ENCODE results near the gene ATP10A.

The ATP10A gene

GRCh38 chr15:25767356-25768151, 95.6 kb downstream of the ATP10A start:
- TF ChIP-seq, protein P1, sequence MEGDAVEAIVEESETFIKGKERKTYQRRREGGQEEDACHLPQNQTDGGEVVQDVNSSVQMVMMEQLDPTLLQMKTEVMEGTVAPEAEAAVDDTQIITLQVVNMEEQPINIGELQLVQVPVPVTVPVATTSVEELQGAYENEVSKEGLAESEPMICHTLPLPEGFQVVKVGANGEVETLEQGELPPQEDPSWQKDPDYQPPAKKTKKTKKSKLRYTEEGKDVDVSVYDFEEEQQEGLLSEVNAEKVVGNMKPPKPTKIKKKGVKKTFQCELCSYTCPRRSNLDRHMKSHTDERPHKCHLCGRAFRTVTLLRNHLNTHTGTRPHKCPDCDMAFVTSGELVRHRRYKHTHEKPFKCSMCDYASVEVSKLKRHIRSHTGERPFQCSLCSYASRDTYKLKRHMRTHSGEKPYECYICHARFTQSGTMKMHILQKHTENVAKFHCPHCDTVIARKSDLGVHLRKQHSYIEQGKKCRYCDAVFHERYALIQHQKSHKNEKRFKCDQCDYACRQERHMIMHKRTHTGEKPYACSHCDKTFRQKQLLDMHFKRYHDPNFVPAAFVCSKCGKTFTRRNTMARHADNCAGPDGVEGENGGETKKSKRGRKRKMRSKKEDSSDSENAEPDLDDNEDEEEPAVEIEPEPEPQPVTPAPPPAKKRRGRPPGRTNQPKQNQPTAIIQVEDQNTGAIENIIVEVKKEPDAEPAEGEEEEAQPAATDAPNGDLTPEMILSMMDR (IDR thresholded peaks at IDR 0.05; ENCODE audit: insufficient read depth, low read depth, low read length, missing control alignments): no peak
- no peak overlapping the region for H3K4me3 ChIP-seq (ENCODE audit: low read depth, low read length)
- no peak for DNase-seq (ENCODE audit: low read depth)

GRCh38 chr15:25766417-25766816, 96.7 kb downstream of the ATP10A start:
- no peak overlapping the region for H3K4me3 ChIP-seq (ENCODE audit: low read depth, low read length)
- no peak for DNase-seq (ENCODE audit: low read depth)
- TF ChIP-seq, protein P1 (IDR thresholded peaks at IDR 0.05; ENCODE audit: insufficient read depth, low read depth, low read length, missing control alignments): no peak

DNA sequence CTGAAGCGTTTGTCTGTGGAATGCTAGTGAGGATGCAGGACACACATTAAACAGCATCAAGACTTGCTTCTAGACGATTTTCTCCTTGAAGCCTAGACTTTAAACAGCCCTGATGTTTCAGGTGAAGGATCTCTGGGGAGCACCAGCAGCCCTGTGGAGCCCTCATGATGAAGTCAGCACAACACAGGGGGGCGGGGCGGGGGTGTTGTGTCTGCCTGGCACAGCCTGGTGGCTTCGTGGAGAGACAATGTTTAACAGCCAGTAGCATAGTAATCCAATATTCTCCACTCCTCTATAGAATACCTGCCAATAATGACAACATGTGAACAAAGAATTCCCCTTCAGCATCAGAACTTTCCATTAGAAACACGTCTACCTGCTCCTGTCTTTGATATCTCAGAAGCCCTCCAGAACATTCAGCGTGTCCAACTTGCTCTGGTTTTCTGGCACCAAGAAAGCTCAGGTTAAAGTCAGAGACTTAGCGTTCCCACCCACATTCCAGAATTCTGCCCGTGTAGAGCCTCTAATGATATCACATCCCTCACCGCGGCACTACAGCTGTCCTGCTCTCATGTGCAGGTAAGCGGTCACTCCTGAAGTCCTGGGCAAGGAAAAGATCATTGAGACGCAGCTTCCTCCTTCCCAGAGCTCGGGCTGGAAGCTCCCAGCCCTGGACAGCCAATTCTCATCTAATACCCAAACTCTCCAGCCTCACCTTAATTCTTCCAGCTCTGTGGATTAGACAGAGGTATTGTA, 98.0 kb downstream of the ATP10A start:
- DNase-seq (ENCODE audit: low read depth): no peak
- TF ChIP-seq, protein P1 (IDR thresholded peaks at IDR 0.05; ENCODE audit: insufficient read depth, low read depth, low read length, missing control alignments): no peak
- no peak overlapping the region for H3K4me3 ChIP-seq (ENCODE audit: low read depth, low read length)

DNA sequence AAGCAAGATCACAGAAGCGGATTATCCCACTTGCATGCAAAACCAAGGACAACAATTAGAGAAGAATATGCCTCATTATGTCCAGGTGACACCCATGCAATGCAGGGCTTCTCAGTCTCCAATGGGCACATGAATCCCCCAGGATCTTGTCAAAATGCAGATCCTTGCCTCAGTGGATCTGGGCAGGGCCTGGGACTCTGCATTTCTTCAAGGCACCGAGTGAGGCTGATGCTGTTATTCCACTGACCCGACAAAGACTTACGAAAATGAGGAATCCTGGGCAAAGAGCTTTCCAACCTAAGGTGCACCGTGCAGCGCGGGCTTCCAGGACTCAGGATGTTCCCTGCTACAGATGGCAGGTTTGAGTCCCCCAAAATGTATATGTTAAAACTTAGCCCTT, 99.2 kb downstream of the ATP10A start:
- TF ChIP-seq, protein P1 (IDR thresholded peaks at IDR 0.05; ENCODE audit: insufficient read depth, low read depth, low read length, missing control alignments): no peak
- no peak overlapping the region for H3K4me3 ChIP-seq (ENCODE audit: low read depth, low read length)
- DNase-seq (ENCODE audit: low read depth): no peak

- H3K4me3 ChIP-seq (ENCODE audit: low read depth, low read length): no peak overlapping the region
- TF ChIP-seq, protein P1 (IDR thresholded peaks at IDR 0.05; ENCODE audit: insufficient read depth, low read depth, low read length, missing control alignments): no peak
- no peak for DNase-seq (ENCODE audit: low read depth)
These were observed 99.8 kb downstream of the ATP10A start for GRCh38 chr15:25763331-25763751.

GRCh38 chr15:25761971-25762662, 101.0 kb downstream of the ATP10A start:
- TF ChIP-seq, protein P1 (IDR thresholded peaks at IDR 0.05; ENCODE audit: insufficient read depth, low read depth, low read length, missing control alignments): no peak
- H3K4me3 ChIP-seq (ENCODE audit: low read depth, low read length): no peak overlapping the region
- DNase-seq (ENCODE audit: low read depth): no peak
